Measurements from ENCODE around the gene CRCP. TPM values are rescaled to one million over a fixed set of nuclear protein-coding genes. Genes with fewer than 3 reads are reported as not detected.
"Not testable (repeated sequence)": the region's sequence is repeated elsewhere in the genome, so short reads cannot be mapped to it uniquely, and the experiment has no call there.

CRCP gene
- total and polyA plus RNA-seq, 4 experiments from 2014 or later: 21.2 to 42.3 (median 34.8) TPM

- no peaks in the 10 kb centered on the region for H3K9me3 ChIP-seq (ENCODE audit: control insufficient read depth in 1 of 2, low read length in 2 of 2)
- Mint-ChIP-seq H3K36me3 (peaks cover 68 to 70% of the 10 kb centered on the region in 2 donors), H3K9me3 (no peaks in the 10 kb centered on the region), H3K27me3 (no peaks in the 10 kb centered on the region), H3K27ac (peak overlapping the region in 4 of 7 donors; percentile 36 to 79 (median 64)), H3K4me3 (no peak overlapping the region), H3K4me1 (peaks cover 14 to 42% (median 38%) of the 10 kb centered on the region in 4 donors)
- no peak overlapping the region for H3K27ac ChIP-seq (ENCODE audit: low read depth, low read length)
- no peak overlapping the region for H3K4me3 ChIP-seq (ENCODE audit: low read length in 2 of 2)
- CTCF ChIA-PET (ENCODE audit: partially characterized antibody): no interaction called here
- no peak for DNase-seq
- intact Hi-C loops (cut with micrococcal nuclease): no loop called here
- H3K4me1 ChIP-seq (ENCODE audit: insufficient read depth, low read length): peaks cover 25% of the 10 kb centered on the region
- POLR2A ChIA-PET (ENCODE audit: partially characterized antibody): no interaction called here
- H3K36me3 ChIP-seq (ENCODE audit: insufficient read depth, low read length): peaks cover 54% of the 10 kb centered on the region
- H3K27me3 ChIP-seq (ENCODE audit: insufficient read depth, low read length): no peaks in the 10 kb centered on the region
These were observed 30.9 kb downstream of the CRCP start for GRCh38 chr7:66145400-66146104.

GRCh38 chr7:66146701-66147100 is 32.1 kb downstream of the CRCP start:
- no peaks in the 10 kb centered on the region for H3K9me3 Mint-ChIP-seq
- Histone ChIP-seq H3K4me1 (ENCODE audit: insufficient read depth, low read length) (peaks cover 29% of the 10 kb centered on the region), H3K9me3 (ENCODE audit: control insufficient read depth in 1 of 2, low read length in 2 of 2) (no peaks in the 10 kb centered on the region), H3K4me3 (ENCODE audit: low read length in 2 of 2) (no peak overlapping the region), H3K36me3 (ENCODE audit: insufficient read depth, low read length) (peaks cover 51% of the 10 kb centered on the region), H3K27me3 (ENCODE audit: insufficient read depth, low read length) (no peaks in the 10 kb centered on the region), H3K27ac (ENCODE audit: low read depth, low read length) (no peak overlapping the region)
- peaks cover 18 to 48% (median 38%) of the 10 kb centered on the region in 4 donors for H3K4me1 Mint-ChIP-seq
- DNase-seq: no peak
- intact Hi-C loops (cut with micrococcal nuclease): no loop called here
- peaks cover 62 to 68% of the 10 kb centered on the region in 2 donors for H3K36me3 Mint-ChIP-seq
- peak overlapping the region in 6 of 7 donors; percentile 8 to 81 (median 36) for H3K27ac Mint-ChIP-seq
- H3K27me3 Mint-ChIP-seq: no peaks in the 10 kb centered on the region
- CTCF ChIA-PET (ENCODE audit: partially characterized antibody): no interaction called here
- H3K4me3 Mint-ChIP-seq: no peak overlapping the region
- POLR2A ChIA-PET (ENCODE audit: partially characterized antibody): no interaction called here

- H3K27me3 Mint-ChIP-seq; H3K27me3 ChIP-seq (ENCODE audit: insufficient read depth, low read length); DNase-seq; H3K27ac ChIP-seq (ENCODE audit: low read depth, low read length); H3K9me3 ChIP-seq (ENCODE audit: control insufficient read depth in 1 of 2, low read length in 2 of 2); H3K4me3 Mint-ChIP-seq; POLR2A ChIA-PET (ENCODE audit: partially characterized antibody); intact Hi-C loops (cut with micrococcal nuclease); CTCF ChIA-PET (ENCODE audit: partially characterized antibody); H3K4me3 ChIP-seq (ENCODE audit: low read length in 2 of 2); H3K9me3 Mint-ChIP-seq: not testable (repeated sequence)
- Histone ChIP-seq H3K4me1 (ENCODE audit: insufficient read depth, low read length) (peaks cover 29% of the 10 kb centered on the region), H3K36me3 (ENCODE audit: insufficient read depth, low read length) (peaks cover 52% of the 10 kb centered on the region)
- Mint-ChIP-seq H3K36me3 (peaks cover 63 to 68% of the 10 kb centered on the region in 2 donors), H3K27ac (peak overlapping the region in 6 of 7 donors; percentile 63 to 93 (median 84)), H3K4me1 (peaks cover 18 to 52% (median 35%) of the 10 kb centered on the region in 4 donors)
These were observed 33.0 kb downstream of the CRCP start for GRCh38 chr7:66147657-66148056.

- CTCF ChIA-PET (ENCODE audit: partially characterized antibody): no interaction called here
- H3K9me3 Mint-ChIP-seq: no peaks in the 10 kb centered on the region
- Histone ChIP-seq H3K4me1 (ENCODE audit: insufficient read depth, low read length) (peaks cover 29% of the 10 kb centered on the region), H3K9me3 (ENCODE audit: control insufficient read depth in 1 of 2, low read length in 2 of 2) (no peaks in the 10 kb centered on the region), H3K4me3 (ENCODE audit: low read length in 2 of 2) (no peak overlapping the region), H3K36me3 (ENCODE audit: insufficient read depth, low read length) (peaks cover 39% of the 10 kb centered on the region), H3K27me3 (ENCODE audit: insufficient read depth, low read length) (no peaks in the 10 kb centered on the region), H3K27ac (ENCODE audit: low read depth, low read length) (no peak overlapping the region)
- peak overlapping the region; percentile 41 to 86 (median 65) for H3K27ac Mint-ChIP-seq
- no peak for DNase-seq
- H3K4me3 Mint-ChIP-seq: peak overlapping the region in 1 of 8 donors; percentile 39
- intact Hi-C loops (cut with micrococcal nuclease): no loop called here
- H3K4me1 Mint-ChIP-seq: peaks cover 18 to 46% (median 31%) of the 10 kb centered on the region in 4 donors
- H3K27me3 Mint-ChIP-seq: no peaks in the 10 kb centered on the region
- POLR2A ChIA-PET (ENCODE audit: partially characterized antibody): no interaction called here
- H3K36me3 Mint-ChIP-seq: peaks cover 58 to 59% of the 10 kb centered on the region in 2 donors
These were observed 35.8 kb downstream of the CRCP start for GRCh38 chr7:66150471-66150870.

- peaks cover 15 to 39% (median 21%) of the 10 kb centered on the region in 4 donors for H3K4me1 Mint-ChIP-seq
- peaks cover 55 to 56% of the 10 kb centered on the region in 2 donors for H3K36me3 Mint-ChIP-seq
- no peaks in the 10 kb centered on the region for H3K27me3 ChIP-seq (ENCODE audit: insufficient read depth, low read length)
- ChIA-PET POLR2A (ENCODE audit: partially characterized antibody) (no interaction called here), CTCF (ENCODE audit: partially characterized antibody) (no interaction called here)
- no peak overlapping the region for H3K4me3 Mint-ChIP-seq
- no peaks in the 10 kb centered on the region for H3K9me3 ChIP-seq (ENCODE audit: control insufficient read depth in 1 of 2, low read length in 2 of 2)
- H3K4me1 ChIP-seq (ENCODE audit: insufficient read depth, low read length): peaks cover 26% of the 10 kb centered on the region
- no peak overlapping the region for H3K27ac ChIP-seq (ENCODE audit: low read depth, low read length)
- no peak overlapping the region for H3K4me3 ChIP-seq (ENCODE audit: low read length in 2 of 2)
- no peaks in the 10 kb centered on the region for H3K27me3 Mint-ChIP-seq
- intact Hi-C loops (cut with micrococcal nuclease): no loop called here
- no peak for DNase-seq
- peak overlapping the region in 1 of 7 donors; percentile 60 for H3K27ac Mint-ChIP-seq
- H3K36me3 ChIP-seq (ENCODE audit: insufficient read depth, low read length): peaks cover 32% of the 10 kb centered on the region
- H3K9me3 Mint-ChIP-seq: peaks cover 0 to 2% (median 0%) of the 10 kb centered on the region in 8 donors
These were observed 37.9 kb downstream of the CRCP start for GRCh38 chr7:66152371-66153191.

GRCh38 chr7:66153691-66154090 is 39.0 kb downstream of the CRCP start:
- no peak for DNase-seq
- Mint-ChIP-seq H3K27ac (peak overlapping the region in 1 of 7 donors; percentile 50), H3K9me3 (peaks cover 0 to 11% (median 7%) of the 10 kb centered on the region in 8 donors), H3K4me3 (no peak overlapping the region), H3K36me3 (peaks cover 58 to 62% of the 10 kb centered on the region in 2 donors), H3K4me1 (peaks cover 12 to 28% (median 15%) of the 10 kb centered on the region in 4 donors), H3K27me3 (no peaks in the 10 kb centered on the region)
- POLR2A ChIA-PET (ENCODE audit: partially characterized antibody): no interaction called here
- Histone ChIP-seq H3K4me3 (ENCODE audit: low read length in 2 of 2) (no peak overlapping the region), H3K9me3 (ENCODE audit: control insufficient read depth in 1 of 2, low read length in 2 of 2) (peaks cover 0 to 3% of the 10 kb centered on the region in 2 donors), H3K4me1 (ENCODE audit: insufficient read depth, low read length) (peaks cover 16% of the 10 kb centered on the region), H3K27ac (ENCODE audit: low read depth, low read length) (no peak overlapping the region), H3K36me3 (ENCODE audit: insufficient read depth, low read length) (peaks cover 37% of the 10 kb centered on the region), H3K27me3 (ENCODE audit: insufficient read depth, low read length) (no peaks in the 10 kb centered on the region)
- intact Hi-C loops (cut with micrococcal nuclease): no loop called here
- CTCF ChIA-PET (ENCODE audit: partially characterized antibody): no interaction called here

GRCh38 chr7:66156035-66156434 is 41.4 kb downstream of the CRCP start:
- intact Hi-C loops (cut with micrococcal nuclease); CTCF ChIA-PET (ENCODE audit: partially characterized antibody); H3K4me3 Mint-ChIP-seq; H3K9me3 ChIP-seq (ENCODE audit: control insufficient read depth in 1 of 2, low read length in 2 of 2); H3K27ac Mint-ChIP-seq; H3K4me3 ChIP-seq (ENCODE audit: low read length in 2 of 2); POLR2A ChIA-PET (ENCODE audit: partially characterized antibody); H3K27ac ChIP-seq (ENCODE audit: low read depth, low read length); DNase-seq; H3K27me3 Mint-ChIP-seq; H3K27me3 ChIP-seq (ENCODE audit: insufficient read depth, low read length); H3K4me1 ChIP-seq (ENCODE audit: insufficient read depth, low read length); H3K4me1 Mint-ChIP-seq: not testable (repeated sequence)
- Mint-ChIP-seq H3K9me3 (peaks cover 0 to 24% (median 12%) of the 10 kb centered on the region in 8 donors), H3K36me3 (peaks cover 48 to 55% of the 10 kb centered on the region in 2 donors)
- peaks cover 34% of the 10 kb centered on the region for H3K36me3 ChIP-seq (ENCODE audit: insufficient read depth, low read length)
